ENCODE results near the gene MGAT5. TPM values are rescaled to one million over a fixed set of nuclear protein-coding genes. Genes with fewer than 3 reads are reported as not detected.

Gene MGAT5
- total RNA-seq, 1 experiment from 2014 or later: 34.0 TPM

GRCh38 chr2:134280726-134281125 is 26.9 kb downstream of the MGAT5 start:
- Histone ChIP-seq H3K9me3 (ENCODE audit: control insufficient read depth in 1 of 2, insufficient read depth in 1 of 2, low read depth in 1 of 2, low read length in 2 of 2) (no peaks in the 10 kb centered on the region), H3K79me2 (ENCODE audit: insufficient read depth, low read length) (no peaks in the 10 kb centered on the region), H3K9ac (ENCODE audit: low read length) (no peak overlapping the region), H3K4me3 (replicated peaks in 1 of 2; ENCODE audit: low read depth in 1 of 2, low read length in 2 of 2) (no peak overlapping the region), H3K36me3 (ENCODE audit: control insufficient read depth in 1 of 2, insufficient read depth in 2 of 2, low read length in 2 of 2) (no peaks in the 10 kb centered on the region), H3K27ac (ENCODE audit: low read depth, low read length) (no peak overlapping the region), H3K4me1 (ENCODE audit: control insufficient read depth in 1 of 2, insufficient read depth in 2 of 2, low read length in 2 of 2) (peaks cover 0 to 5% of the 10 kb centered on the region in 2 experiments; a peak in 1 of 4 replicates), H4K20me1 (ENCODE audit: insufficient read depth) (no peaks in the 10 kb centered on the region; the same call in 1 of the 2 replicates), H3K4me2 (ENCODE audit: low read length) (no peak overlapping the region), H2AFZ (ENCODE audit: low read depth, low read length, poor library complexity, severe bottlenecking) (no peak overlapping the region), H3K27me3 (ENCODE audit: insufficient read depth, low read length) (no peaks in the 10 kb centered on the region), H3K9me2 (ENCODE audit: insufficient read depth) (no peaks in the 10 kb centered on the region)
- ChIA-PET RAD21 (ENCODE audit: low non-redundant PET in 1 of 2, low total read pairs in 2 of 2, uncharacterized antibody in 2 of 2, unreplicated experiment in 2 of 2) (no interaction called here), POLR2A (no interaction called here), CTCF (no interaction called here)
- TF ChIP-seq YY1 (IDR thresholded peaks at IDR 0.05; ENCODE audit: extremely low read depth, insufficient replicate concordance, low read depth, low read length) (no peak), SRF (IDR thresholded peaks at IDR 0.05; ENCODE audit: low read depth) (no peak), ZBTB33 (IDR thresholded peaks at IDR 0.05; ENCODE audit: extremely low read depth, insufficient replicate concordance, low read length) (no peak), SP1 (IDR thresholded peaks at IDR 0.05; ENCODE audit: low read depth) (no peak), EGR1 (IDR thresholded peaks at IDR 0.05; ENCODE audit: low read depth) (no peak)
- DNase-seq (ENCODE audit: low read depth, low spot score) (no peak), ATAC-seq (no peak)
- intact Hi-C loops (cut with micrococcal nuclease): no loop called here
- no TSS peak for BruUV-seq (replicated peaks)

- RAD21 ChIA-PET (ENCODE audit: low non-redundant PET in 1 of 2, low total read pairs in 2 of 2, uncharacterized antibody in 2 of 2, unreplicated experiment in 2 of 2): no interaction called here
- no peak for TF ChIP-seq EZH2phosphoT487 (IDR thresholded peaks at IDR 0.05; ENCODE audit: borderline replicate concordance)
- TF ChIP-seq EGR1 (IDR thresholded peaks at IDR 0.05; ENCODE audit: low read depth): no peak
- TF ChIP-seq ZNF274 (IDR thresholded peaks at IDR 0.05; ENCODE audit: low read depth, low read length): no peak
- TF ChIP-seq MAX (IDR thresholded peaks at IDR 0.05): no peak
- TF ChIP-seq EZH2 (IDR thresholded peaks at IDR 0.05): no peak
- TF ChIP-seq SP1 (IDR thresholded peaks at IDR 0.05; ENCODE audit: low read depth): no peak
- TF ChIP-seq RAD21 (IDR thresholded peaks at IDR 0.05; ENCODE audit: low read depth): no peak
- Histone ChIP-seq H3K27ac (ENCODE audit: low read depth, low read length) (no peak overlapping the region), H2AFZ (ENCODE audit: low read depth, low read length, poor library complexity, severe bottlenecking) (no peak overlapping the region), H3K4me1 (ENCODE audit: control insufficient read depth in 1 of 2, insufficient read depth in 2 of 2, low read length in 2 of 2) (peaks cover 0 to under 1% of the 10 kb centered on the region in 2 experiments; a peak in 1 of 4 replicates), H3K9me2 (ENCODE audit: insufficient read depth) (no peaks in the 10 kb centered on the region), H3K9ac (ENCODE audit: low read length) (no peak overlapping the region), H3K4me3 (replicated peaks in 1 of 2; ENCODE audit: low read depth in 1 of 2, low read length in 2 of 2) (no peak overlapping the region), H3K79me2 (ENCODE audit: insufficient read depth, low read length) (no peaks in the 10 kb centered on the region), H3K9me3 (ENCODE audit: control insufficient read depth in 1 of 2, insufficient read depth in 1 of 2, low read depth in 1 of 2, low read length in 2 of 2) (no peaks in the 10 kb centered on the region), H3K36me3 (ENCODE audit: control insufficient read depth in 1 of 2, insufficient read depth in 2 of 2, low read length in 2 of 2) (no peaks in the 10 kb centered on the region), H4K20me1 (ENCODE audit: insufficient read depth) (no peaks in the 10 kb centered on the region), H3K27me3 (ENCODE audit: insufficient read depth, low read length) (no peaks in the 10 kb centered on the region), H3K4me2 (ENCODE audit: low read length) (no peak overlapping the region)
- DNase-seq (ENCODE audit: low read depth, low spot score) (no peak), ATAC-seq (no peak)
- intact Hi-C loops (cut with micrococcal nuclease): no loop called here
- POLR2A ChIA-PET: no interaction called here
- CTCF ChIA-PET: no interaction called here
- BruUV-seq (replicated peaks): no TSS peak
These were observed 28.0 kb downstream of the MGAT5 start for GRCh38 chr2:134281815-134282419.

All from HCT116 (cell line).